Measurements from ENCODE around the gene PODNL1. TPM values are rescaled to one million over a fixed set of nuclear protein-coding genes. Genes with fewer than 3 reads are reported as not detected.

Gene PODNL1
- total RNA-seq, 1 experiment from 2014 or later: 6.4 TPM

GRCh38 chr19:13942023-13942684 lies 3.9 kb upstream of the PODNL1 start:
- Histone ChIP-seq H3K79me2 (ENCODE audit: low read depth) (no peaks in the 10 kb centered on the region), H2AFZ (no peak overlapping the region), H3F3A (ENCODE audit: insufficient read depth, low read depth) (0 out of 2 replicates have a peak, but pooled peaks cover 6% of the 10 kb centered on the region), H3K27me3 (ENCODE audit: insufficient read depth, low read depth) (no peaks in the 10 kb centered on the region), H3K9me3 (ENCODE audit: insufficient read depth, low read depth) (no peaks in the 10 kb centered on the region), H3K9me2 (ENCODE audit: insufficient read depth) (no peaks in the 10 kb centered on the region), H3K36me3 (ENCODE audit: low read depth) (no peaks in the 10 kb centered on the region), H3K4me3 (no peak overlapping the region), H3K4me1 (replicated peaks; ENCODE audit: insufficient read depth) (no peaks in the 10 kb centered on the region), H3K27ac (no peak overlapping the region), H3K4me2 (no peak overlapping the region), H4K20me1 (ENCODE audit: insufficient read depth) (no peaks in the 10 kb centered on the region)
- BruUV-seq (replicated peaks): no TSS peak
- CTCF ChIA-PET: no interaction called here
- TF ChIP-seq, protein P1, sequence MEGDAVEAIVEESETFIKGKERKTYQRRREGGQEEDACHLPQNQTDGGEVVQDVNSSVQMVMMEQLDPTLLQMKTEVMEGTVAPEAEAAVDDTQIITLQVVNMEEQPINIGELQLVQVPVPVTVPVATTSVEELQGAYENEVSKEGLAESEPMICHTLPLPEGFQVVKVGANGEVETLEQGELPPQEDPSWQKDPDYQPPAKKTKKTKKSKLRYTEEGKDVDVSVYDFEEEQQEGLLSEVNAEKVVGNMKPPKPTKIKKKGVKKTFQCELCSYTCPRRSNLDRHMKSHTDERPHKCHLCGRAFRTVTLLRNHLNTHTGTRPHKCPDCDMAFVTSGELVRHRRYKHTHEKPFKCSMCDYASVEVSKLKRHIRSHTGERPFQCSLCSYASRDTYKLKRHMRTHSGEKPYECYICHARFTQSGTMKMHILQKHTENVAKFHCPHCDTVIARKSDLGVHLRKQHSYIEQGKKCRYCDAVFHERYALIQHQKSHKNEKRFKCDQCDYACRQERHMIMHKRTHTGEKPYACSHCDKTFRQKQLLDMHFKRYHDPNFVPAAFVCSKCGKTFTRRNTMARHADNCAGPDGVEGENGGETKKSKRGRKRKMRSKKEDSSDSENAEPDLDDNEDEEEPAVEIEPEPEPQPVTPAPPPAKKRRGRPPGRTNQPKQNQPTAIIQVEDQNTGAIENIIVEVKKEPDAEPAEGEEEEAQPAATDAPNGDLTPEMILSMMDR (conservative IDR thresholded peaks at IDR 0.05): no peak
- no peak for TF ChIP-seq EZH2 (IDR thresholded peaks at IDR 0.05; ENCODE audit: low read depth)
- POLR2A ChIA-PET (ENCODE audit: unreplicated experiment): no interaction called here
- intact Hi-C loops (cut with micrococcal nuclease; ENCODE audit: unreplicated experiment): no loop called here
- DNase-seq: no peak

- no peak overlapping the region for H3K27ac ChIP-seq
- no peaks in the 10 kb centered on the region for H3K36me3 ChIP-seq (ENCODE audit: low read depth)
- H3K9me2 ChIP-seq (ENCODE audit: insufficient read depth): no peaks in the 10 kb centered on the region
- ChIA-PET CTCF (interaction anchor here (0.7 kb wide), 1 partner anchor 19 kb away, joined by 3 read pairs; no protein-coding TSS in a partner anchor), POLR2A (ENCODE audit: unreplicated experiment) (no interaction called here)
- H3K9me3 ChIP-seq (ENCODE audit: insufficient read depth, low read depth): no peaks in the 10 kb centered on the region
- no peaks in the 10 kb centered on the region for H4K20me1 ChIP-seq (ENCODE audit: insufficient read depth)
- DNase-seq: no peak
- no peaks in the 10 kb centered on the region for H3K79me2 ChIP-seq (ENCODE audit: low read depth)
- no peaks in the 10 kb centered on the region for H3K27me3 ChIP-seq (ENCODE audit: insufficient read depth, low read depth)
- H3K4me2 ChIP-seq: peak overlapping the region; percentile 13; the same call in 1 of the 2 replicates
- H3K4me1 ChIP-seq (replicated peaks; ENCODE audit: insufficient read depth): no peaks in the 10 kb centered on the region
- intact Hi-C loops (cut with micrococcal nuclease; ENCODE audit: unreplicated experiment): no loop called here
- no peak overlapping the region for H3K4me3 ChIP-seq
- peaks cover 19% of the 10 kb centered on the region; the same call in 1 of the 2 replicates for H3F3A ChIP-seq (ENCODE audit: insufficient read depth, low read depth)
- no peak overlapping the region for H2AFZ ChIP-seq
- TF ChIP-seq, protein P1 (conservative IDR thresholded peaks at IDR 0.05): no peak
- no peak for TF ChIP-seq EZH2 (IDR thresholded peaks at IDR 0.05; ENCODE audit: low read depth)
- BruUV-seq (replicated peaks): no TSS peak
These were observed 527 bp downstream of the PODNL1 start for GRCh38 chr19:13937479-13938300.

DNA sequence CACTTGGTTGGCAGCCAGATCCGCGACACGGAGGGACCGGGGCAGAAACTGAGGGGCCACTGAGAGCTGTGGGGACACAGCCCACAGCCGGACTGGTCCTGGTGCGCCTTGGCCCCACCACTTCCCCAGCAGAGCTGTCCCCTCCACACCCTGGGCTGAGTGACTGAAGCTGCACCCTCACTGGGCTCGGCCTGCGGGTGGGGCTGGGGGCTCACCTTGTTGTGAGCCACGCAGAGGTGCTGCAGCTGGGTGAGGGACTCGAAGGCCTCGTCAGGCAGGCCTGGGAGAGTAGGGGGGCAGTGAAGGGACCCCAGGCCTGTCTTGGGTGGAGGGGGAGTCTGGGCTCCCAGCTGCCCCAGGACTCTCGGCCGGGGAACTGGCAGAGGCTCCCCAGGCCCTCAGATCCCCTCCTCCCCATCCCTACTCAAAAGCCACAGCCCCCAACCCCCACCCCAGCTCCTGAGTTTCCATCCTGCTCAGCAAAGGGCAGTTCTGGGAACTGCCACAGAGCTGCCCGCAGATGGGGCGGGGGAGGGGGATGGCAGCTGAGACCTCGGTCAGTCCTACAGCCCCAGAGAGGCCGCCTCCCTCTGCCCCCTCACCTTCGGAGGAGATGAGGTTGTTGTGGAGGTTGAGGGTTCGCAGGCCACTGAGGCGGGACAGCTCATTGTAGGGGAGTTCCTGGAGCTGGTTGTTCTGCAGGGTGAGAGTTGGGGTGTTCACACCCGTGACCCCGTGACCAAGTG lies 2.3 kb downstream of the PODNL1 start:
- H3K27ac ChIP-seq: no peak overlapping the region
- DNase-seq: no peak
- CTCF ChIA-PET: no interaction called here
- H3K9me2 ChIP-seq (ENCODE audit: insufficient read depth): no peaks in the 10 kb centered on the region
- BruUV-seq (replicated peaks): no TSS peak
- H3K27me3 ChIP-seq (ENCODE audit: insufficient read depth, low read depth): no peaks in the 10 kb centered on the region
- no peak for TF ChIP-seq EZH2 (IDR thresholded peaks at IDR 0.05; ENCODE audit: low read depth)
- no peaks in the 10 kb centered on the region for H3K79me2 ChIP-seq (ENCODE audit: low read depth)
- H3F3A ChIP-seq (ENCODE audit: insufficient read depth, low read depth): peaks cover 19% of the 10 kb centered on the region; the same call in 1 of the 2 replicates
- no peaks in the 10 kb centered on the region for H4K20me1 ChIP-seq (ENCODE audit: insufficient read depth)
- H3K4me2 ChIP-seq: no peak overlapping the region
- H2AFZ ChIP-seq: no peak overlapping the region
- no peaks in the 10 kb centered on the region for H3K36me3 ChIP-seq (ENCODE audit: low read depth)
- intact Hi-C loops (cut with micrococcal nuclease; ENCODE audit: unreplicated experiment): no loop called here
- H3K9me3 ChIP-seq (ENCODE audit: insufficient read depth, low read depth): no peaks in the 10 kb centered on the region
- no peaks in the 10 kb centered on the region for H3K4me1 ChIP-seq (replicated peaks; ENCODE audit: insufficient read depth)
- H3K4me3 ChIP-seq: no peak overlapping the region
- POLR2A ChIA-PET (ENCODE audit: unreplicated experiment): no interaction called here
